Measurements from ENCODE around the gene AVP. TPM values are rescaled to one million over a fixed set of nuclear protein-coding genes. Genes with fewer than 3 reads are reported as not detected.
A peak's percentile ranks its signal among the peaks of the same experiment; 100 is the strongest.

The AVP gene
- total RNA-seq, 1 experiment from 2014 or later = not detected

- Histone ChIP-seq H3K27ac (ENCODE audit: insufficient read length, low read depth, low read length) (no peak overlapping the region), H3T11ph (ENCODE audit: low read length) (no peak overlapping the region), H3K23ac (ENCODE audit: insufficient read length, low read depth, low read length) (no peak overlapping the region), H4K5ac (ENCODE audit: insufficient read length, low read depth, low read length) (no peak overlapping the region), H2BK12ac (ENCODE audit: insufficient read length, low read depth, low read length) (no peak overlapping the region), H3K9me3 (ENCODE audit: control insufficient read depth, low read depth, low read length) (no peaks in the 10 kb centered on the region), H3K56ac (ENCODE audit: insufficient read length, low read depth, low read length) (no peak overlapping the region), H4K91ac (ENCODE audit: insufficient read length, low read depth, low read length) (no peak overlapping the region), H3K18ac (ENCODE audit: insufficient read length, low read depth, low read length) (no peak overlapping the region), H3K14ac (ENCODE audit: insufficient read depth, low read length) (no peak overlapping the region), H3K27me3 (ENCODE audit: insufficient read depth, low read length) (no peaks in the 10 kb centered on the region), H4K8ac (replicated peaks; ENCODE audit: insufficient read length, low read depth, low read length) (no peak overlapping the region), H2AK5ac (ENCODE audit: insufficient read length, low read length) (no peak overlapping the region), H3K79me2 (ENCODE audit: insufficient read depth, low read length) (no peaks in the 10 kb centered on the region), H3K4me1 (ENCODE audit: insufficient read depth, low read length) (no peaks in the 10 kb centered on the region), H2BK5ac (ENCODE audit: insufficient read length, low read length) (no peak overlapping the region), H2BK15ac (ENCODE audit: low read depth, low read length) (no peak overlapping the region), H2AFZ (ENCODE audit: low read length) (no peak overlapping the region), H3K79me1 (ENCODE audit: insufficient read depth, low read depth, low read length, poor library complexity, severe bottlenecking) (no peaks in the 10 kb centered on the region), H3K23me2 (ENCODE audit: insufficient read length, low read depth, low read length, poor library complexity, severe bottlenecking) (no peaks in the 10 kb centered on the region), H2BK120ac (ENCODE audit: low read depth, low read length, poor library complexity, severe bottlenecking) (no peak overlapping the region), H4K20me1 (ENCODE audit: control insufficient read depth, insufficient read depth, insufficient read length) (no peaks in the 10 kb centered on the region), H2BK20ac (ENCODE audit: low read depth, low read length, poor library complexity, severe bottlenecking) (no peak overlapping the region), H3K4me2 (ENCODE audit: insufficient read depth, insufficient read length, low read length) (no peak overlapping the region), H3K4ac (ENCODE audit: low read depth, low read length) (no peak overlapping the region), H3K9ac (ENCODE audit: extremely low read depth, insufficient read length, low read length) (no peak overlapping the region)
- no peak overlapping the region for H3K4me3 Mint-ChIP-seq
- peak overlapping the region in 2 of 3 experiments; percentile 10 to 24; a peak in 2 of 7 replicates for H3K27ac Mint-ChIP-seq
- TF ChIP-seq, protein P1, sequence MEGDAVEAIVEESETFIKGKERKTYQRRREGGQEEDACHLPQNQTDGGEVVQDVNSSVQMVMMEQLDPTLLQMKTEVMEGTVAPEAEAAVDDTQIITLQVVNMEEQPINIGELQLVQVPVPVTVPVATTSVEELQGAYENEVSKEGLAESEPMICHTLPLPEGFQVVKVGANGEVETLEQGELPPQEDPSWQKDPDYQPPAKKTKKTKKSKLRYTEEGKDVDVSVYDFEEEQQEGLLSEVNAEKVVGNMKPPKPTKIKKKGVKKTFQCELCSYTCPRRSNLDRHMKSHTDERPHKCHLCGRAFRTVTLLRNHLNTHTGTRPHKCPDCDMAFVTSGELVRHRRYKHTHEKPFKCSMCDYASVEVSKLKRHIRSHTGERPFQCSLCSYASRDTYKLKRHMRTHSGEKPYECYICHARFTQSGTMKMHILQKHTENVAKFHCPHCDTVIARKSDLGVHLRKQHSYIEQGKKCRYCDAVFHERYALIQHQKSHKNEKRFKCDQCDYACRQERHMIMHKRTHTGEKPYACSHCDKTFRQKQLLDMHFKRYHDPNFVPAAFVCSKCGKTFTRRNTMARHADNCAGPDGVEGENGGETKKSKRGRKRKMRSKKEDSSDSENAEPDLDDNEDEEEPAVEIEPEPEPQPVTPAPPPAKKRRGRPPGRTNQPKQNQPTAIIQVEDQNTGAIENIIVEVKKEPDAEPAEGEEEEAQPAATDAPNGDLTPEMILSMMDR (conservative IDR thresholded peaks at IDR 0.05) = no peak
- H3K9me3 Mint-ChIP-seq = peaks cover 21 to 25% of the 10 kb centered on the region in 2 experiments
- no CpG with 5 or more reads among the region's 4 CpGs for WGBS (ENCODE audit: extremely low coverage, insufficient read length, low lambda C conversion rate)
- no peaks in the 10 kb centered on the region; the same call in 1 of the 2 replicates for H3K27me3 Mint-ChIP-seq (ENCODE audit: low read depth)
- DNase-seq = no peak
- peaks cover 10 to 19% (median 15%) of the 10 kb centered on the region in 3 experiments; a peak in 6 of 7 replicates for H3K36me3 Mint-ChIP-seq (ENCODE audit: insufficient read depth in 1 of 3, low read depth in 3 of 3)
- H3K4me1 Mint-ChIP-seq = no peaks in the 10 kb centered on the region
These were observed 44.6 kb upstream of the AVP start for GRCh38 chr20:3129094-3129493.

Measured in H9 (cell line).